ENCODE results near the gene KDM4D.

The KDM4D gene

GRCh38 chr11:94934362-94934761 is 39.1 kb upstream of the KDM4D start:
- no peaks in the 10 kb centered on the region for H3K9me3 ChIP-seq (ENCODE audit: control insufficient read depth, low read depth, low read length)
- no peak overlapping the region for H3K4me3 ChIP-seq (ENCODE audit: low read length)
- H3K27me3 ChIP-seq (ENCODE audit: control insufficient read depth, insufficient read depth, low read length) = no peaks in the 10 kb centered on the region
- H3K27ac ChIP-seq (ENCODE audit: low read length) = no peak overlapping the region
- H3K4me1 ChIP-seq (ENCODE audit: control insufficient read depth, low read depth, low read length) = peaks cover 25% of the 10 kb centered on the region
- H3K36me3 ChIP-seq (ENCODE audit: control insufficient read depth, low read depth, low read length) = no peaks in the 10 kb centered on the region
- no peak overlapping the region for H3K9ac ChIP-seq (ENCODE audit: low read length)

GRCh38 chr11:94934846-94935245 is 38.7 kb upstream of the KDM4D start:
- H3K27ac ChIP-seq (ENCODE audit: low read length) = no peak overlapping the region
- H3K4me3 ChIP-seq (ENCODE audit: low read length) = no peak overlapping the region
- no peaks in the 10 kb centered on the region for H3K27me3 ChIP-seq (ENCODE audit: control insufficient read depth, insufficient read depth, low read length)
- H3K36me3 ChIP-seq (ENCODE audit: control insufficient read depth, low read depth, low read length) = no peaks in the 10 kb centered on the region
- H3K9ac ChIP-seq (ENCODE audit: low read length) = no peak overlapping the region
- H3K9me3 ChIP-seq (ENCODE audit: control insufficient read depth, low read depth, low read length) = no peaks in the 10 kb centered on the region
- H3K4me1 ChIP-seq (ENCODE audit: control insufficient read depth, low read depth, low read length) = peaks cover 25% of the 10 kb centered on the region

GRCh38 chr11:94938095-94939055 is 35.1 kb upstream of the KDM4D start:
- no peaks in the 10 kb centered on the region for H3K36me3 ChIP-seq (ENCODE audit: control insufficient read depth, low read depth, low read length)
- H3K9me3 ChIP-seq (ENCODE audit: control insufficient read depth, low read depth, low read length) = no peaks in the 10 kb centered on the region
- no peak overlapping the region for H3K9ac ChIP-seq (ENCODE audit: low read length)
- no peaks in the 10 kb centered on the region for H3K27me3 ChIP-seq (ENCODE audit: control insufficient read depth, insufficient read depth, low read length)
- H3K4me3 ChIP-seq (ENCODE audit: low read length) = no peak overlapping the region
- peaks cover 28% of the 10 kb centered on the region for H3K4me1 ChIP-seq (ENCODE audit: control insufficient read depth, low read depth, low read length)
- no peak overlapping the region for H3K27ac ChIP-seq (ENCODE audit: low read length)

GRCh38 chr11:94939346-94939745 is 34.2 kb upstream of the KDM4D start:
- H3K4me1 ChIP-seq (ENCODE audit: control insufficient read depth, low read depth, low read length) = peaks cover 18% of the 10 kb centered on the region
- H3K9me3 ChIP-seq (ENCODE audit: control insufficient read depth, low read depth, low read length) = no peaks in the 10 kb centered on the region
- H3K9ac ChIP-seq (ENCODE audit: low read length) = no peak overlapping the region
- no peaks in the 10 kb centered on the region for H3K36me3 ChIP-seq (ENCODE audit: control insufficient read depth, low read depth, low read length)
- no peak overlapping the region for H3K27ac ChIP-seq (ENCODE audit: low read length)
- no peaks in the 10 kb centered on the region for H3K27me3 ChIP-seq (ENCODE audit: control insufficient read depth, insufficient read depth, low read length)
- no peak overlapping the region for H3K4me3 ChIP-seq (ENCODE audit: low read length)

GRCh38 chr11:94941131-94941530 is 32.4 kb upstream of the KDM4D start:
- Histone ChIP-seq H3K4me3 (ENCODE audit: low read length) (no peak overlapping the region), H3K4me1 (ENCODE audit: control insufficient read depth, low read depth, low read length) (peaks cover 7% of the 10 kb centered on the region), H3K9me3 (ENCODE audit: control insufficient read depth, low read depth, low read length) (no peaks in the 10 kb centered on the region), H3K27ac (ENCODE audit: low read length) (no peak overlapping the region), H3K27me3 (ENCODE audit: control insufficient read depth, insufficient read depth, low read length) (no peaks in the 10 kb centered on the region), H3K9ac (ENCODE audit: low read length) (no peak overlapping the region), H3K36me3 (ENCODE audit: control insufficient read depth, low read depth, low read length) (no peaks in the 10 kb centered on the region)

- H3K9me3 ChIP-seq (ENCODE audit: control insufficient read depth, low read depth, low read length) = no peaks in the 10 kb centered on the region
- no peaks in the 10 kb centered on the region for H3K27me3 ChIP-seq (ENCODE audit: control insufficient read depth, insufficient read depth, low read length)
- no peak overlapping the region for H3K4me3 ChIP-seq (ENCODE audit: low read length)
- no peaks in the 10 kb centered on the region for H3K36me3 ChIP-seq (ENCODE audit: control insufficient read depth, low read depth, low read length)
- no peak overlapping the region for H3K9ac ChIP-seq (ENCODE audit: low read length)
- no peaks in the 10 kb centered on the region for H3K4me1 ChIP-seq (ENCODE audit: control insufficient read depth, low read depth, low read length)
- no peak overlapping the region for H3K27ac ChIP-seq (ENCODE audit: low read length)
Measured at GRCh38 chr11:94946812-94947211, 26.7 kb upstream of the KDM4D start.

GRCh38 chr11:94948070-94948617 is 25.4 kb upstream of the KDM4D start:
- H3K4me1 ChIP-seq (ENCODE audit: control insufficient read depth, low read depth, low read length) = no peaks in the 10 kb centered on the region
- H3K9me3 ChIP-seq (ENCODE audit: control insufficient read depth, low read depth, low read length) = no peaks in the 10 kb centered on the region
- no peaks in the 10 kb centered on the region for H3K36me3 ChIP-seq (ENCODE audit: control insufficient read depth, low read depth, low read length)
- H3K9ac ChIP-seq (ENCODE audit: low read length) = no peak overlapping the region
- no peak overlapping the region for H3K4me3 ChIP-seq (ENCODE audit: low read length)
- H3K27ac ChIP-seq (ENCODE audit: low read length) = no peak overlapping the region
- H3K27me3 ChIP-seq (ENCODE audit: control insufficient read depth, insufficient read depth, low read length) = no peaks in the 10 kb centered on the region

GRCh38 chr11:94954753-94955152 is 18.8 kb upstream of the KDM4D start:
- no peak overlapping the region for H3K4me3 ChIP-seq (ENCODE audit: low read length)
- H3K27ac ChIP-seq (ENCODE audit: low read length) = no peak overlapping the region
- H3K4me1 ChIP-seq (ENCODE audit: control insufficient read depth, low read depth, low read length) = no peaks in the 10 kb centered on the region
- no peaks in the 10 kb centered on the region for H3K27me3 ChIP-seq (ENCODE audit: control insufficient read depth, insufficient read depth, low read length)
- H3K9ac ChIP-seq (ENCODE audit: low read length) = no peak overlapping the region
- H3K9me3 ChIP-seq (ENCODE audit: control insufficient read depth, low read depth, low read length) = no peaks in the 10 kb centered on the region
- no peaks in the 10 kb centered on the region for H3K36me3 ChIP-seq (ENCODE audit: control insufficient read depth, low read depth, low read length)

- no peak overlapping the region for H3K4me3 ChIP-seq (ENCODE audit: low read length)
- H3K4me1 ChIP-seq (ENCODE audit: control insufficient read depth, low read depth, low read length) = no peaks in the 10 kb centered on the region
- no peak overlapping the region for H3K27ac ChIP-seq (ENCODE audit: low read length)
- no peaks in the 10 kb centered on the region for H3K9me3 ChIP-seq (ENCODE audit: control insufficient read depth, low read depth, low read length)
- H3K9ac ChIP-seq (ENCODE audit: low read length) = no peak overlapping the region
- no peaks in the 10 kb centered on the region for H3K36me3 ChIP-seq (ENCODE audit: control insufficient read depth, low read depth, low read length)
- H3K27me3 ChIP-seq (ENCODE audit: control insufficient read depth, insufficient read depth, low read length) = no peaks in the 10 kb centered on the region
Measured at GRCh38 chr11:94956963-94957362, 16.5 kb upstream of the KDM4D start.

- Histone ChIP-seq H3K27ac (ENCODE audit: low read length) (no peak overlapping the region), H3K36me3 (ENCODE audit: control insufficient read depth, low read depth, low read length) (peaks cover 12% of the 10 kb centered on the region), H3K9ac (ENCODE audit: low read length) (no peak overlapping the region), H3K4me1 (ENCODE audit: control insufficient read depth, low read depth, low read length) (no peaks in the 10 kb centered on the region), H3K9me3 (ENCODE audit: control insufficient read depth, low read depth, low read length) (no peaks in the 10 kb centered on the region), H3K4me3 (ENCODE audit: low read length) (no peak overlapping the region), H3K27me3 (ENCODE audit: control insufficient read depth, insufficient read depth, low read length) (no peaks in the 10 kb centered on the region)
Measured at GRCh38 chr11:94958121-94958696, 15.3 kb upstream of the KDM4D start.

- H3K9ac ChIP-seq (ENCODE audit: low read length) = no peak overlapping the region
- no peak overlapping the region for H3K27ac ChIP-seq (ENCODE audit: low read length)
- H3K36me3 ChIP-seq (ENCODE audit: control insufficient read depth, low read depth, low read length) = peaks cover 17% of the 10 kb centered on the region
- H3K9me3 ChIP-seq (ENCODE audit: control insufficient read depth, low read depth, low read length) = no peaks in the 10 kb centered on the region
- no peaks in the 10 kb centered on the region for H3K4me1 ChIP-seq (ENCODE audit: control insufficient read depth, low read depth, low read length)
- H3K4me3 ChIP-seq (ENCODE audit: low read length) = no peak overlapping the region
- no peaks in the 10 kb centered on the region for H3K27me3 ChIP-seq (ENCODE audit: control insufficient read depth, insufficient read depth, low read length)
Measured at GRCh38 chr11:94959179-94959578, 14.3 kb upstream of the KDM4D start.

Data from iPS-18a (cell line).